Measurements from ENCODE around the gene BMP3. TPM values are rescaled to one million over a fixed set of nuclear protein-coding genes. Genes with fewer than 3 reads are reported as not detected.
"Not testable (repeated sequence)": the region's sequence is repeated elsewhere in the genome, so short reads cannot be mapped to it uniquely, and the experiment has no call there.

BMP3 gene, protein sequence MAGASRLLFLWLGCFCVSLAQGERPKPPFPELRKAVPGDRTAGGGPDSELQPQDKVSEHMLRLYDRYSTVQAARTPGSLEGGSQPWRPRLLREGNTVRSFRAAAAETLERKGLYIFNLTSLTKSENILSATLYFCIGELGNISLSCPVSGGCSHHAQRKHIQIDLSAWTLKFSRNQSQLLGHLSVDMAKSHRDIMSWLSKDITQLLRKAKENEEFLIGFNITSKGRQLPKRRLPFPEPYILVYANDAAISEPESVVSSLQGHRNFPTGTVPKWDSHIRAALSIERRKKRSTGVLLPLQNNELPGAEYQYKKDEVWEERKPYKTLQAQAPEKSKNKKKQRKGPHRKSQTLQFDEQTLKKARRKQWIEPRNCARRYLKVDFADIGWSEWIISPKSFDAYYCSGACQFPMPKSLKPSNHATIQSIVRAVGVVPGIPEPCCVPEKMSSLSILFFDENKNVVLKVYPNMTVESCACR
- not detected in 2 replicates for total RNA-seq (2012; rRNA removed)

DNA sequence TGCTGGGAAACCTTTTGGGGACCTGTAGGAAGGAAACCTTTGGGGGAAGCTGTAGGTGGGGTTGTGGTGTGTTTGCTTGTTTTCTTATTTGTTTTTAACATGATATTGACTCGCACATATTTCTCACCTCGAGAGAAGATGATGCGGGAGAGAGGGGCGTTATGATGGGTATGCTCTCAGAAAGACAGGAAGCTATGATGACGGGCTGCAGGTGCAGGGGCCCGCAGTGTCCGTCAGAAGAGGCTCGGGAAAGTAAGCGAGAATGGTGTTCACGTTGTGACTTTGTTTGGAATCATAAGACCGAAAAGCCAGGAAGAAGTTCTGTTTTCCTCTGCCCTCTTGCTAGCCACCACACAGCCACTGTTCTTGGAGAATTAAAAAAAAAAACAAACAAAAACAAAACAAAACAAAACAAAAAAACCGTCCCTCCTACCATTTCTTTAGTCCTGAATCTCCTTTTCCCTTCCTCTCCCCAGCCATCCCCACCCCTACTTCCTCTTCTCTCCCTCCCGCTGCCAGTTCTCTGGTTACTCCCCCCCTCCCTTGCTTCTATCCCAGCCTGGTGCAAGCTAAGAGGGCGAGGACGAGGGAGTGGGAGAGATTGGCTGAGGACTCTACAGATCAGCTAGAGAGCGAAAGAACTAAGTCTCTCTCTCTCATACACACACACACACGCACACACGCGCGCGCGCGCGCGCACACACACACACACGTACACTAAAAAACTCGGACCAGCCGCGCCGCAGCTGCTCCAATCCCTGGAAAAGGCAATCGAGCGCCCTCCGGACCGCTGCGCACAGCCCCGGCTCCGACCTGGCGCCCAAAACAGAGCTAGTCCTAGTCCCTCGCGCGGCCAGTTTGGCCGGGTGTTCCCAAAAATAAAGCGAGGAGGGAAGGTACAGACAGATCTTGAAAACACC lies at the start of gene BMP3:
TSS of gene BMP3 (plus strand) at position 648 of the 920 bp plus-strand sequence. CDS start 577 bp downstream, outside the sequence.
- Histone ChIP-seq H3K9me3 (replicated peaks; ENCODE audit: low read length) (no peaks in the 10 kb centered on the region), H3K9ac (ENCODE audit: low read depth, low read length) (no peak within 1 kb of the TSS), H3K4me2 (ENCODE audit: low read length) (peak within 1 kb of the TSS; percentile 76), H3K27me3 (ENCODE audit: control insufficient read depth, insufficient read depth, low read length) (peaks cover 83% of the 10 kb centered on the region), H3K36me3 (ENCODE audit: insufficient read depth, low read length) (no peaks in the 10 kb centered on the region), H3K4me3 (ENCODE audit: low read length) (peak within 1 kb of the TSS; percentile 56), H3K4me1 (ENCODE audit: control insufficient read depth, insufficient read depth, low read length) (peaks cover 11% of the 10 kb centered on the region)

DNA sequence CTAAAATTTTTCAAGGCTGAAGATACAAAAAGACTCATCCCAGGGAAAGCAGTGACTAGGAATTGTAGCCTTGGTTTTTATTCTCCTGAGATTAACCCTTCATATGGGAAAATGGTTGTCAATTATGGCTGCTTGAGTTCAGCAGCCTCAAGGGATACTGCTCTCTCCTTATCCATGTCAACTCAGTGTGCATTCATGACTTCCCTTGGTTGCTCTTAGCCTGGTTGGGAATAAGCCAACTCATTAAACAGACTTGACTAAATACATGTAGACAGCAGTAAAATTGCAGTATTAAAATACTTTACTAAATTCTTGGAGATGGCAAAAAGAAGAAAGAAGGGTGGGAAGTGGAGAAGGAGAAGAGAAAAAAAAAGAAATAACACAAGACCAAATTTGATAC lies 44.5 kb upstream of the BMP3 start:
- Histone ChIP-seq H3K36me3 (ENCODE audit: insufficient read depth, low read length) (no peaks in the 10 kb centered on the region), H3K9me3 (replicated peaks; ENCODE audit: low read length) (no peaks in the 10 kb centered on the region), H3K27me3 (ENCODE audit: control insufficient read depth, insufficient read depth, low read length) (peaks cover 14% of the 10 kb centered on the region), H3K4me3 (ENCODE audit: low read length) (no peak overlapping the region), H3K4me1 (ENCODE audit: control insufficient read depth, insufficient read depth, low read length) (no peaks in the 10 kb centered on the region), H3K4me2 (ENCODE audit: low read length) (no peak overlapping the region), H3K9ac (ENCODE audit: low read depth, low read length) (no peak overlapping the region)

GRCh38 chr4:80989921-80990544 lies 40.5 kb upstream of the BMP3 start:
- H3K4me3 ChIP-seq (ENCODE audit: low read length): no peak overlapping the region
- H3K4me1 ChIP-seq (ENCODE audit: control insufficient read depth, insufficient read depth, low read length): no peaks in the 10 kb centered on the region
- H3K9ac ChIP-seq (ENCODE audit: low read depth, low read length): no peak overlapping the region
- H3K36me3 ChIP-seq (ENCODE audit: insufficient read depth, low read length): no peaks in the 10 kb centered on the region
- peaks cover 18% of the 10 kb centered on the region for H3K27me3 ChIP-seq (ENCODE audit: control insufficient read depth, insufficient read depth, low read length)
- no peak overlapping the region for H3K4me2 ChIP-seq (ENCODE audit: low read length)
- H3K9me3 ChIP-seq (replicated peaks; ENCODE audit: low read length): no peaks in the 10 kb centered on the region

- H3K9ac ChIP-seq (ENCODE audit: low read depth, low read length): no peak overlapping the region
- no peak overlapping the region for H3K4me2 ChIP-seq (ENCODE audit: low read length)
- no peak overlapping the region for H3K4me3 ChIP-seq (ENCODE audit: low read length)
- H3K27me3 ChIP-seq (ENCODE audit: control insufficient read depth, insufficient read depth, low read length): peaks cover 18% of the 10 kb centered on the region
- H3K9me3 ChIP-seq (replicated peaks; ENCODE audit: low read length): no peaks in the 10 kb centered on the region
- no peaks in the 10 kb centered on the region for H3K4me1 ChIP-seq (ENCODE audit: control insufficient read depth, insufficient read depth, low read length)
- H3K36me3 ChIP-seq (ENCODE audit: insufficient read depth, low read length): no peaks in the 10 kb centered on the region
These were observed 39.7 kb upstream of the BMP3 start for GRCh38 chr4:80990851-80991250.

GRCh38 chr4:80999943-81000342 lies 30.6 kb upstream of the BMP3 start:
- no peaks in the 10 kb centered on the region for H3K36me3 ChIP-seq (ENCODE audit: insufficient read depth, low read length)
- no peaks in the 10 kb centered on the region for H3K9me3 ChIP-seq (replicated peaks; ENCODE audit: low read length)
- no peak overlapping the region for H3K4me3 ChIP-seq (ENCODE audit: low read length)
- no peak overlapping the region for H3K4me2 ChIP-seq (ENCODE audit: low read length)
- H3K9ac ChIP-seq (ENCODE audit: low read depth, low read length): no peak overlapping the region
- peaks cover 5% of the 10 kb centered on the region for H3K27me3 ChIP-seq (ENCODE audit: control insufficient read depth, insufficient read depth, low read length)
- H3K4me1 ChIP-seq (ENCODE audit: control insufficient read depth, insufficient read depth, low read length): no peaks in the 10 kb centered on the region

DNA sequence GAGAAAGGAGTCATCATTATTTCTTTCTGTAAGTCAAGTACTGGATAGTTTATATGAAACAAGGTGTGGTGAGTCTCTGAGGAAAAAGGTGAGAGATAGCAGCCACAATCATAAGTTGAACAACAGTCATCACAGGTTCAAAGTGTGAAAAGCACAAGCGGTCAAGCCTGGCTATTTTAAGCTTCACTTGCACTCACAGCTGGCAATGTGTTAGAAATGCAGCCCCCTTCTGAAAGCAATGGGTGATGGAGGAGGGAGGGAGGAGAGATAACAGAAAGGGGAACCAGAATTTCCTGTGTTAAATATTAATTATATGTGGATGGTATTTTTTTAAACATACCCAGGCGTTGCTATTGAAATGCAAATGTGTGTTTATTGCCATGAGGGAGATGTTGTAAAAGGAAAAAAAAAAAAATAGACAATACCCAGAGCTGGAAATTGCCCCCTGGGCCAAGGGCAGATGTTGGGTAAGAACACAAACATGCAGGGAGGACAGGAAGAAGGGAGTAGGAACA lies 26.9 kb upstream of the BMP3 start:
- Histone ChIP-seq H3K27me3 (ENCODE audit: control insufficient read depth, insufficient read depth, low read length) (peaks cover 13% of the 10 kb centered on the region), H3K9me3 (replicated peaks; ENCODE audit: low read length) (no peaks in the 10 kb centered on the region), H3K9ac (ENCODE audit: low read depth, low read length) (no peak overlapping the region), H3K36me3 (ENCODE audit: insufficient read depth, low read length) (no peaks in the 10 kb centered on the region), H3K4me2 (ENCODE audit: low read length) (no peak overlapping the region), H3K4me3 (ENCODE audit: low read length) (no peak overlapping the region), H3K4me1 (ENCODE audit: control insufficient read depth, insufficient read depth, low read length) (no peaks in the 10 kb centered on the region)

DNA sequence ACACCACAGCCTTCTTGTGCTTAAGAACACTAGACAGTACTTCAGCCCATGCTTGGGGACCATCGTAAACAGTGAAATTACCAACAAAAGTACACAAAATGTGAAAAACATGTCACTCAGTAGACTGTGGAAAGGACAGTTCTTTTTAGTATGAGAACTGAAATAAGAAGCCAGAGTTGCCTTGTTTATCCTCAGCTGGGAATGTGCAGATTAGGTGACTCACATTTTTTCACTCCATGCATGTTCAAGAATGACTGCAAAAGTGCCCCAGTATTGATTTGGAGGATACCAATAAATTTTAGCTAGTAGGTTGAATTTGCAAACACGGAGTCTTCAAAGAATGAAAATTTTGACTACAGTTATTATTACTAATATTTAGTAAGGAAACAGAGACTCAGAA lies 23.1 kb upstream of the BMP3 start:
- Histone ChIP-seq H3K4me3 (ENCODE audit: low read length) (no peak overlapping the region), H3K27me3 (ENCODE audit: control insufficient read depth, insufficient read depth, low read length) (peaks cover 13% of the 10 kb centered on the region)

GRCh38 chr4:81016566-81016965 lies 13.9 kb upstream of the BMP3 start:
- H3K4me3 ChIP-seq (ENCODE audit: low read length); H3K9me3 ChIP-seq (replicated peaks; ENCODE audit: low read length); H3K27me3 ChIP-seq (ENCODE audit: control insufficient read depth, insufficient read depth, low read length); H3K4me1 ChIP-seq (ENCODE audit: control insufficient read depth, insufficient read depth, low read length); H3K4me2 ChIP-seq (ENCODE audit: low read length); H3K9ac ChIP-seq (ENCODE audit: low read depth, low read length); H3K36me3 ChIP-seq (ENCODE audit: insufficient read depth, low read length): not testable (repeated sequence)

More for the DNA sequence above, 23.1 kb upstream of the BMP3 start:
- H3K9me3 ChIP-seq (replicated peaks; ENCODE audit: low read length): no peaks in the 10 kb centered on the region
- no peak overlapping the region for H3K9ac ChIP-seq (ENCODE audit: low read depth, low read length)
- no peaks in the 10 kb centered on the region for H3K4me1 ChIP-seq (ENCODE audit: control insufficient read depth, insufficient read depth, low read length)
- no peak overlapping the region for H3K4me2 ChIP-seq (ENCODE audit: low read length)
- no peaks in the 10 kb centered on the region for H3K36me3 ChIP-seq (ENCODE audit: insufficient read depth, low read length)

GRCh38 chr4:81019006-81019405 lies 11.5 kb upstream of the BMP3 start:
- H3K9ac ChIP-seq (ENCODE audit: low read depth, low read length): no peak overlapping the region
- peaks cover 12% of the 10 kb centered on the region for H3K27me3 ChIP-seq (ENCODE audit: control insufficient read depth, insufficient read depth, low read length)
- no peak overlapping the region for H3K4me2 ChIP-seq (ENCODE audit: low read length)
- no peaks in the 10 kb centered on the region for H3K4me1 ChIP-seq (ENCODE audit: control insufficient read depth, insufficient read depth, low read length)
- H3K9me3 ChIP-seq (replicated peaks; ENCODE audit: low read length): no peaks in the 10 kb centered on the region
- H3K4me3 ChIP-seq (ENCODE audit: low read length): no peak overlapping the region
- no peaks in the 10 kb centered on the region for H3K36me3 ChIP-seq (ENCODE audit: insufficient read depth, low read length)

DNA sequence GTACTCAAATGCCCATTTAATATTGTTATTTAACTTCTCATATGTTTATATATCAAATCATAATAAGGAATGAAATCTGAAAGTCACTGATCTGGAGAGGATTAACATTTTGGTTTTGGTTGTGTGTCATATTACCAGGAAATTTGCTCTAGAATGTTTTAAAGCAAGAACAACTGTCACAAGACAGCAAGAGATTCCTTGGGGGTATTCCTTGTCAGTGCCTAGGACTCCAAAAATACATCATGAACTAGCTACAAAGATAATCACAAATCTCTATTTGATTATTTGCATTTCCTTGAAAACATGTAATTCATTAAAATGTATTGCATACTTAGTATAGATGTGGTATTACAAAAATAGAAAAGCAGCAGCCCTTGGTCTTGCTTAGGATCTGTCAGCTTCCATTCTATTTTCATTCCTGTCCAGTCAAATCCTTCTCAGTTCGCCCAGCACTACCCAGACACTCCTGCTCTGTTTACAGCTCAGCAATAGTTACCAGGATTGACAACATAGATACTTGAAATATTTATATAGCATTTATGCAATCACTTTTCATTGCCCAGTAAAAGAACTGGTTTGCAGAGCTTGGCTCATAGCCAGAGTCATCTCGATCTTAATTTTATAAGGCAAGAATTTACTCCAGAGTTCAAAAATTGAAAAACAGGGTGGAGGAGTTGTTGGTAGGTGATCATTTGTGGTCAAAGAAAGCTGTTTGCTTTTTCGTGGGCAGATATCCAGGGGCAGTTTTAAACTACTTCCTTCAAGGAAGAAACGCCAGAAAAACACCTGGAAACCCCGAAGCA lies 9.2 kb upstream of the BMP3 start:
- no peak overlapping the region for H3K4me2 ChIP-seq (ENCODE audit: low read length)
- H3K4me3 ChIP-seq (ENCODE audit: low read length): no peak overlapping the region

More for the DNA sequence above, 9.2 kb upstream of the BMP3 start:
- H3K9me3 ChIP-seq (replicated peaks; ENCODE audit: low read length): no peaks in the 10 kb centered on the region
- H3K27me3 ChIP-seq (ENCODE audit: control insufficient read depth, insufficient read depth, low read length): peaks cover 24% of the 10 kb centered on the region
- no peak overlapping the region for H3K9ac ChIP-seq (ENCODE audit: low read depth, low read length)
- no peaks in the 10 kb centered on the region for H3K4me1 ChIP-seq (ENCODE audit: control insufficient read depth, insufficient read depth, low read length)
- H3K36me3 ChIP-seq (ENCODE audit: insufficient read depth, low read length): no peaks in the 10 kb centered on the region
